GM18873 (cell line): ENCODE measurements around the gene CCDC82.

Experiments used
- ATAC-seq: cut with Tn5 transposase; IDR thresholded peaks from one replicate; pipeline ENCODE4 v1.9.1; 2021; ENCODE audit warnings: mild to moderate bottlenecking, moderate library complexity, moderate number of reproducible peaks; ENCODE audit not compliant: unreplicated experiment, low FRiP score

The CCDC82 gene

GRCh38 chr11:96309016-96309642, 80.6 kb downstream of the CCDC82 start:
- no peak for ATAC-seq

- no peak for ATAC-seq
Observed at GRCh38 chr11:96307776-96308140, 82.0 kb downstream of the CCDC82 start.

- ATAC-seq: no peak
Observed at GRCh38 chr11:96306933-96307775, 82.6 kb downstream of the CCDC82 start.

- no peak for ATAC-seq
Observed at GRCh38 chr11:96306600-96306932, 83.1 kb downstream of the CCDC82 start.

- ATAC-seq: no peak
Observed at GRCh38 chr11:96306071-96306470, 83.6 kb downstream of the CCDC82 start.

- no peak for ATAC-seq
Observed at GRCh38 chr11:96303980-96304379, 85.7 kb downstream of the CCDC82 start.

GRCh38 chr11:96303064-96303463, 86.6 kb downstream of the CCDC82 start:
- no peak for ATAC-seq
